Esophagus muscularis mucosa (tissue), 4 donors: ENCODE results near the gene OR8B3. TPM values are rescaled to one million over a fixed set of nuclear protein-coding genes. Genes with fewer than 3 reads are reported as not detected.
"Not testable (repeated sequence)": the region's sequence is repeated elsewhere in the genome, so short reads cannot be mapped to it uniquely, and the experiment has no call there.

ENCODE experiments used
- DNase-seq: peaks from one replicate; pipeline ENCODE4 v3.0.0-alpha.2; 2017; ENCODE audit errors: extremely low spot score
- H3K27ac ChIP-seq, 4 donors: fragments of 200-600 bp; sonication (generic); replicated peaks in 1 of 4; 1 replicate in 3 of 4; 2 replicates in 1 of 4; pipeline ENCODE4 v1.5.1; 2016 to 2019; ENCODE audit warnings: mild to moderate bottlenecking in 1 of 4
- H3K27me3 ChIP-seq, 4 donors: fragments of 200-600 bp; sonication (generic); one replicate each; pipeline versions ENCODE4 v1.5.1 to v1.6.0; 2016 to 2019
- H3K36me3 ChIP-seq, 4 donors: fragments of 200-600 bp; sonication (generic); one replicate each; pipeline ENCODE4 v1.5.1; 2016 to 2019
- H3K4me1 ChIP-seq, 4 donors: fragments of 200-600 bp; sonication (generic); one replicate each; pipeline ENCODE4 v1.5.1; 2016 to 2019
- H3K4me3 ChIP-seq, 4 donors: fragments of 200-600 bp; sonication (generic); 1 replicate in 2 of 4; 2 replicates in 2 of 4; pipeline ENCODE4 v1.5.1; 2016 to 2019; ENCODE audit warnings: mild to moderate bottlenecking in 4 of 4, moderate library complexity in 1 of 4
- H3K9me3 ChIP-seq, 4 donors: fragments of 200-600 bp; sonication (generic); 1 replicate in 3 of 4; 2 replicates in 1 of 4; pipeline ENCODE4 v1.5.1; 2016 to 2019
- EP300 ChIP-seq: sonication (generic); formaldehyde crosslinking; IDR thresholded peaks from one replicate; pipeline ENCODE4 v1.6.1; 2017; ENCODE audit warnings: antibody characterized with exemption
- POLR2A ChIP-seq: fragments of 450-650 bp; IDR thresholded peaks from one replicate; pipeline ENCODE4 v1.6.1; 2017; ENCODE audit warnings: antibody characterized with exemption, moderate library complexity, mild to moderate bottlenecking, low read depth
- POLR2AphosphoS5 ChIP-seq, 2 donors: sonication (generic); formaldehyde crosslinking; IDR thresholded peaks; one replicate each; pipeline ENCODE4 v1.6.1; 2017; ENCODE audit warnings: antibody characterized with exemption in 2 of 2
- WGBS: methylation state at CpG from one replicate; pipeline ENCODE4 v1.1.5; 2018; 5-methylcytosine and 5-hydroxymethylcytosine counted together
- intact Hi-C: fragments of 100-400 bp; cut with DNase I; formaldehyde crosslinking; loops from one replicate; pipeline ENCODE4 v1.15.1; 2023
- total RNA-seq, 4 donors: library from RNA; depleted of rRNA; stranded (reverse); fragments of >200 nt; gene quantifications; one replicate each; pipeline versions ENCODE4 v1.1.0 to v1.2.1, GENCODE V29; 2016
- TF ChIP-seq, protein P1 (sequence below), 3 experiments: fragments of 200-600 bp in 2 of 3; fragments of 450-650 bp in 1 of 3; sonication (generic) in 2 of 3; IDR thresholded peaks; one replicate each; pipeline ENCODE4 v1.5.1; 2017 to 2019; ENCODE audit warnings: antibody characterized with exemption in 3 of 3, mild to moderate bottlenecking in 2 of 3, moderate library complexity in 1 of 3

OR8B3 gene
- total RNA-seq, 4 donors from 2014 or later = not detected

DNA sequence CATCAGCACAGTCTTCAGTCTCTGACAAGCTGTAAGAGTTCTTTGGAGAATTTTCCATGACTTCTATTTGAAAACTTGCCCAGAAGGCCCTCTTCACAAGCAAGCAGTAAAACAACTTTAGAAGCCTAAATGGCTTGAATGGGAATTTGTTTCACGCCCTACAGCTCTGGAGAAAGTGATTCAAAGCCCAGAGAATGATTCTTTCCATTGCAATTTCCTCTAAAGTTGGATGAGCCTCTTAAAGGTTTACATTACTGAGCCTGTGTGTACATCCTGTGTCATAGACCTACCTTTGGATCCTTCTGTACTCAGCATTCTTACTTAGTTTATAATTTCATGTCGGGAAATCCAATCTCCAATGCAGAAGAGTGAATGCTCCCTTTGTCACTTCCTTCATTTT lies 6.8 kb upstream of the OR8B3 start:
- Histone ChIP-seq H3K9me3 (no peaks in the 10 kb centered on the region), H3K4me3 (no peak overlapping the region), H3K4me1 (no peaks in the 10 kb centered on the region), H3K36me3 (no peaks in the 10 kb centered on the region), H3K27ac (no peak overlapping the region), H3K27me3 (peaks cover 0 to 5% (median 0%) of the 10 kb centered on the region in 4 donors)
- peak; percentile 29 for DNase-seq
- WGBS = 27% methylated on average over 2 of the region's 2 CpGs
- TF ChIP-seq POLR2A = no peak
- no peak for TF ChIP-seq POLR2AphosphoS5 (IDR thresholded peaks at IDR 0.05)
- TF ChIP-seq, protein P1, sequence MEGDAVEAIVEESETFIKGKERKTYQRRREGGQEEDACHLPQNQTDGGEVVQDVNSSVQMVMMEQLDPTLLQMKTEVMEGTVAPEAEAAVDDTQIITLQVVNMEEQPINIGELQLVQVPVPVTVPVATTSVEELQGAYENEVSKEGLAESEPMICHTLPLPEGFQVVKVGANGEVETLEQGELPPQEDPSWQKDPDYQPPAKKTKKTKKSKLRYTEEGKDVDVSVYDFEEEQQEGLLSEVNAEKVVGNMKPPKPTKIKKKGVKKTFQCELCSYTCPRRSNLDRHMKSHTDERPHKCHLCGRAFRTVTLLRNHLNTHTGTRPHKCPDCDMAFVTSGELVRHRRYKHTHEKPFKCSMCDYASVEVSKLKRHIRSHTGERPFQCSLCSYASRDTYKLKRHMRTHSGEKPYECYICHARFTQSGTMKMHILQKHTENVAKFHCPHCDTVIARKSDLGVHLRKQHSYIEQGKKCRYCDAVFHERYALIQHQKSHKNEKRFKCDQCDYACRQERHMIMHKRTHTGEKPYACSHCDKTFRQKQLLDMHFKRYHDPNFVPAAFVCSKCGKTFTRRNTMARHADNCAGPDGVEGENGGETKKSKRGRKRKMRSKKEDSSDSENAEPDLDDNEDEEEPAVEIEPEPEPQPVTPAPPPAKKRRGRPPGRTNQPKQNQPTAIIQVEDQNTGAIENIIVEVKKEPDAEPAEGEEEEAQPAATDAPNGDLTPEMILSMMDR (IDR thresholded peaks at IDR 0.05) = no peak
- no peak for TF ChIP-seq EP300
- intact Hi-C loops = no loop called here

DNA sequence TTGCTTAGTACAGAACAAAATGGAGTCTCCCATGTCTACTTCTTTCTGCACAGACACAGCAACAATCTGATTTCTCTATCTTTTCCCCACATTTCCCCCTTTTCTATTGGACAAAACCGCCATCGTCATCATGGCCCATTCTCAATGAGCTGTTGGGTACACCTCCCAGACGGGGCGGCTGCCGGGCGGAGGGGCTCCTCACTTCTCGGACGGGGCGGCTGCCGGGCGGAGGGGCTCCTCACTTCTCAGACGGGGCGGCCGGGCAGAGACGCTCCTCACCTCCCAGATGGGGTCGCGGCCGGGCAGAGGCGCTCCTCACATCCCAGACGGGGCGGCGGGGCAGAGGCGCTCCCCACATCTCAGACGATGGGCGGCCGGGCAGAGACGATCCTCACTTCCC lies 4.4 kb upstream of the OR8B3 start:
- H3K36me3 ChIP-seq, DNase-seq, intact Hi-C loops, H3K27ac ChIP-seq, H3K27me3 ChIP-seq, H3K4me3 ChIP-seq, H3K9me3 ChIP-seq, H3K4me1 ChIP-seq: not testable (repeated sequence)
- WGBS = 90% methylated on average over 21 of the region's 27 CpGs

DNA sequence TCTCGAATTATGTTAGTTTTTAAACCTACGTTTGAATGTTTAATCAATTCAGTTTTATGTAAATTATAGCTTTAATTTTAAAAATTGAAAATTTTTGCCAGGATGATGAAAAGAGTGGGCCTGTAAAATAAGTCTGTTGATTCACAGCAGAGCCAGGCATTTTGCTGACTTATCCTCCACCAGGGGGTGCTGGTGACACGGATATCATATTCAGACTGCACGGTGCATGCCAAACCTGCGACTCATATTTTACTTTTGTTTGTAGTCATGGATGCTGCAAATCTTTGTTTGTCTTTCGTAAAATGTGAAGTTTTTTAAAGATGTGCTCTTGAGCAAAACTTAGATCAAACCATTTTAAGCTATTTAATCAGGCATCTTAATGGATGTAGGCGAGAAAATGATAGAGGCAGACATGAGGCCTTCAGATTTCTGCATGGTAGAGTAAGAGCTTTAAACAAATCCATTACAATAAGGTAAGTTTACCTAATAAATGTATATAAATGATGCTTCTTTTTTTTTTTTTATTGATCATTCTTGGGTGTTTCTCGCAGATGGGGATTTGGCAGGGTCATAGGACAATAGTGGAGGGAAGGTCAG lies 3.6 kb upstream of the OR8B3 start:
- intact Hi-C loops = no loop called here
- Histone ChIP-seq H3K36me3 (no peaks in the 10 kb centered on the region), H3K27ac (no peak overlapping the region), H3K9me3 (no peaks in the 10 kb centered on the region), H3K27me3 (no peaks in the 10 kb centered on the region), H3K4me3 (no peak overlapping the region), H3K4me1 (no peaks in the 10 kb centered on the region)
- no peak for TF ChIP-seq POLR2AphosphoS5 (IDR thresholded peaks at IDR 0.05)
- no peak for TF ChIP-seq POLR2A
- TF ChIP-seq, protein P1 (IDR thresholded peaks at IDR 0.05) = peak; percentile 26 to 54 (median 39)
- no peak for TF ChIP-seq EP300
- peak; percentile 86 for DNase-seq
- WGBS = 52% methylated on average over 8 of the region's 8 CpGs

DNA sequence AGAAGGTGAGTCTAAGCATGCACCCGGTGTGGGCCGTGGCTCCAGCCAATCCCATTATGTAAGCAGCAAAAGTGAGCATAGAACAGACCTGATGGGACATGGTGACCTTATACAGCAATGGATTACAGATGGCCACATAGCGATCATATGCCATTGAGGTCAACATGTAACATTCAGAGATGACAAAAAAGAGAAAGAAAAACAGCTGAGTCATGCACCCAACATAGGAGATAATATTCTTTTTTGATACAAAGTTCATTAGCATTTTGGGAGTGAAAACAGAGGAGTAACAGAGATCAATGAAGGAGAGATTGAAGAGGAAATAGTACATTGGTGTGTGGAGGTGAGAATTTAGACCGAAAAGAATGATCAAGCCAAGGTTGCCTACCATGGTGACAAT lies 2.0 kb downstream of the OR8B3 start:
- DNase-seq, H3K4me1 ChIP-seq, H3K27ac ChIP-seq, H3K27me3 ChIP-seq, H3K4me3 ChIP-seq, H3K9me3 ChIP-seq, H3K36me3 ChIP-seq, intact Hi-C loops: not testable (repeated sequence)
- 85% methylated on average over 2 of the region's 4 CpGs for WGBS

DNA sequence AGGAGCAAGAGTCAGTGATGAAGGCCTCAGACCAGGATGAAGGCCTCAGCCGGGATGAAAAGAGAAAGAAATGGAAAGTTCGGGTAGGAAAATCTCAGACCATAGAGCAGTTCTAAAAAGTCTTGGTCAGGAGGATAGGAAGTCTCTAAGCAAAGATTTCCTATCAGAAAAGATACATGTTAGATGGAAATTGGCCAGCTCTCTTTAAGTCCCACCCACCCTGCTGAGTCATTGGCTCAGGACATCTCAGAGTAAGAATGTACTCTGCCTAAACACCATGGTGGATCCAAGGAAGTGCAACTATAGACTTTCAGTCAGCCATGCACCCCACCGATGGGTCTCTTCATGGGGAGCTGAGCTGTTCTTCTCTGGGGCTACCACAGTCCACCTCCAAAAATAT lies 4.4 kb downstream of the OR8B3 start:
- H3K4me3 ChIP-seq = no peak overlapping the region
- intact Hi-C loops = no loop called here
- no peak overlapping the region for H3K27ac ChIP-seq
- 55% methylated on average over 3 of the region's 3 CpGs for WGBS
- TF ChIP-seq EP300 (no peak), POLR2A (no peak), POLR2AphosphoS5 (IDR thresholded peaks at IDR 0.05) (no peak)
- TF ChIP-seq, protein P1 (IDR thresholded peaks at IDR 0.05) = no peak
- DNase-seq = peak; percentile 45
- no peaks in the 10 kb centered on the region for H3K9me3 ChIP-seq
- no peaks in the 10 kb centered on the region for H3K36me3 ChIP-seq
- no peaks in the 10 kb centered on the region for H3K27me3 ChIP-seq
- H3K4me1 ChIP-seq = no peaks in the 10 kb centered on the region

DNA sequence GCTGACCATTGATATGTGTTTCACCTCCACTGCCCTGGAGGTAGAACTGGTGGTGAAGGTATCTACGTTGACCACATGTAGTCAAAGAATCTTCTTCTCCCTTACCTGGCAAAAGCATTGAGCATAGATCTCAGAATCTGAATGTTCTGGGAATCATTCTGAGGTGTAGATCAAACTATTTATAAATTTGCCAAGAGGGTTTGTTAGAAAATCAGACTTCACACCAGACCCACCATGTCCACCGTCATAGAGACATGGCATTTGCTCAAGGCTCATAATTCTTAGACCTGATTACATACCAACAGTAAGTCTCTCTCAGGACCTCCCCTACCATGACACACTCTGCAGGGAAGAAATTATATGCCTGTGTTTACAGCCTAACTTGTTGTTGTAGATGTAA lies 14.4 kb downstream of the OR8B3 start, which contains the start of gene OR8B2:
TSS of gene OR8B2 (minus strand) at position 101 of the 400 bp plus-strand sequence. CDS start 1,156 bp downstream, outside the sequence.
- no peaks in the 10 kb centered on the region for H3K36me3 ChIP-seq
- 85% methylated on average over 2 of the region's 2 CpGs for WGBS
- no peak within 1 kb of the TSS for H3K27ac ChIP-seq
- H3K27me3 ChIP-seq = no peaks in the 10 kb centered on the region
- no peaks in the 10 kb centered on the region for H3K9me3 ChIP-seq
- H3K4me1 ChIP-seq = no peaks in the 10 kb centered on the region
- no peak for DNase-seq
- intact Hi-C loops = no loop called here
- TF ChIP-seq EP300 (no peak), POLR2AphosphoS5 (IDR thresholded peaks at IDR 0.05) (no peak), POLR2A (no peak)
- TF ChIP-seq, protein P1 (IDR thresholded peaks at IDR 0.05) = no peak
- no peak within 1 kb of the TSS for H3K4me3 ChIP-seq

DNA sequence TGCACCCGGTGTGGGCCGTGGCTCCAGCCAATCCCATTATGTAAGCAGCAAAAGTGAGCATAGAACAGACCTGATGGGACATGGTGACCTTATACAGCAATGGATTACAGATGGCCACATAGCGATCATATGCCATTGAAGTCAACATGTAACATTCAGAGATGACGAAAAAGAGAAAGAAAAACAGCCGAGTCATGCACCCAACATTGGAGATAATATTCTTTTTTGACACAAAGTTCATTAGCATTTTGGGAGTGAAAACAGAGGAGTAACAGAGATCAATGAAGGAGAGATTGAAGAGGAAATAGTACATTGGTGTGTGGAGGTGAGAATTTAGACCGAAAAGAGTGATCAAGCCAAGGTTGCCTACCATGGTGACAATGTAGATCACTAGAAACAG lies 16.0 kb downstream of the OR8B3 start:
- H3K9me3 ChIP-seq, H3K4me1 ChIP-seq, H3K4me3 ChIP-seq, H3K27ac ChIP-seq, H3K27me3 ChIP-seq, H3K36me3 ChIP-seq, DNase-seq, intact Hi-C loops: not testable (repeated sequence)
- WGBS = 83% methylated on average over 4 of the region's 6 CpGs
